GM12874 (cell line): ENCODE data around the gene EMILIN1.

Source experiments
- TF ChIP-seq, protein P1 (sequence below): IDR thresholded peaks from 2 replicates; pipeline ENCODE4 v1.5.1; 2011; ENCODE audit warnings: low read depth, mild to moderate bottlenecking, control low read depth, low read length, moderate library complexity; ENCODE audit not compliant: insufficient read depth

Gene EMILIN1

DNA sequence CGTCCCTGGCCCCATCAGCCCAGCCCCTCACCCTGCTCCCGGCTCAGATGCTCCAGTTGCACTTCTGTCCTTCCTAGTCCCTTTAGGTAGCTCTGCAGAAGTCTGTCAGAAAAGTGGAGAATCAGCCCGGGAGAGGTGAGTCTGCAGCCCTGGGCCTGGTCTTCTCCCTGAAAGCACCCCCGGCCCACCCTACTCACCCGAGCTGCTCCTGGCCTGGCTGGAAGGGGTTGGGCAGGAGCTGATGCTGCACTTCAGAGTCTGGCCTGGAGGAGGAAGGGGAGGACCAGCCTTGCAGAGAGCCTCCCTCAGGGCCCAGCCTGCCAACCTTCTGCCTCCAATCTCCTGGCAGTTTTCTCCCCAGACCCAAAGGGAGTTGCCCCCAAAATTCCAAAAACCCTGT lies 23.9 kb downstream of the EMILIN1 start:
- TF ChIP-seq, protein P1, sequence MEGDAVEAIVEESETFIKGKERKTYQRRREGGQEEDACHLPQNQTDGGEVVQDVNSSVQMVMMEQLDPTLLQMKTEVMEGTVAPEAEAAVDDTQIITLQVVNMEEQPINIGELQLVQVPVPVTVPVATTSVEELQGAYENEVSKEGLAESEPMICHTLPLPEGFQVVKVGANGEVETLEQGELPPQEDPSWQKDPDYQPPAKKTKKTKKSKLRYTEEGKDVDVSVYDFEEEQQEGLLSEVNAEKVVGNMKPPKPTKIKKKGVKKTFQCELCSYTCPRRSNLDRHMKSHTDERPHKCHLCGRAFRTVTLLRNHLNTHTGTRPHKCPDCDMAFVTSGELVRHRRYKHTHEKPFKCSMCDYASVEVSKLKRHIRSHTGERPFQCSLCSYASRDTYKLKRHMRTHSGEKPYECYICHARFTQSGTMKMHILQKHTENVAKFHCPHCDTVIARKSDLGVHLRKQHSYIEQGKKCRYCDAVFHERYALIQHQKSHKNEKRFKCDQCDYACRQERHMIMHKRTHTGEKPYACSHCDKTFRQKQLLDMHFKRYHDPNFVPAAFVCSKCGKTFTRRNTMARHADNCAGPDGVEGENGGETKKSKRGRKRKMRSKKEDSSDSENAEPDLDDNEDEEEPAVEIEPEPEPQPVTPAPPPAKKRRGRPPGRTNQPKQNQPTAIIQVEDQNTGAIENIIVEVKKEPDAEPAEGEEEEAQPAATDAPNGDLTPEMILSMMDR, result no peak

DNA sequence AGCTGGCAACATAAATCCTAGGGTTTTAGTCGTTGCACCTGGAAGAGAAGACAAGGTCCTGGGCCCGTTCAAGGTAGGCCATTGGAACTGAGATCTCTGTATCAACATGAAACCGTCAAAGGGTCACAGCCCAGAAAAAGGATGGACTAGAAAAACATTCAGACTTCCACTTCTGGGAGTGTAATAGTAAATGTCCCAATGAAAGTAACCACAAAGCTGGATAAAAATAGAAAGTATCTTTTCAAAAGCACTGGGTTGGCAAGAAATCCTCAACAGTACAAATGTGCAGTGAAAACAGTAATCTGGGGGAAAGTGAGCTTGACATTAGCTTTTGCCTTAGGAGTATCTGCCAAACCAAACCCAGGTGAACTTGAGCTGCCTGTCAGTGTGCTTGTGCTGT lies 27.6 kb downstream of the EMILIN1 start:
- TF ChIP-seq, protein P1, result no peak

DNA sequence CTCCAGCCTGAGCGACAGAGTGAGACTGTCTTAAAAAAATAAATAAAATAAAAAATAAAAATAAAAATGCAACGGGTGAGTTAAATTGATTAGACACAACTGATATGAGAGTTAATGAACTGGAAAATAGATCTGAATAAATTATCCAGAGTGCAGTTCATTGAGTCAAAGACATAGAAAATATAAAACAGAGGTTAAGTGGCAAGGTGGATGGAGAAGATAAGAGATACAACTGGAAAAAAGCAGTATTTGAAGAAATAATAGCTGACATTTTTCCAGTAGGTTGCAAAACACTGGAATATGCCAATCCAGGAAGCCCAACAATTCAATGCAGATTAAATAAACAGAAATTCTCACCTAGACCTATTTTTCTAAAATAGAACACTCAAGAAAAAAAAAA lies 29.8 kb downstream of the EMILIN1 start:
- TF ChIP-seq, protein P1, result no peak

DNA sequence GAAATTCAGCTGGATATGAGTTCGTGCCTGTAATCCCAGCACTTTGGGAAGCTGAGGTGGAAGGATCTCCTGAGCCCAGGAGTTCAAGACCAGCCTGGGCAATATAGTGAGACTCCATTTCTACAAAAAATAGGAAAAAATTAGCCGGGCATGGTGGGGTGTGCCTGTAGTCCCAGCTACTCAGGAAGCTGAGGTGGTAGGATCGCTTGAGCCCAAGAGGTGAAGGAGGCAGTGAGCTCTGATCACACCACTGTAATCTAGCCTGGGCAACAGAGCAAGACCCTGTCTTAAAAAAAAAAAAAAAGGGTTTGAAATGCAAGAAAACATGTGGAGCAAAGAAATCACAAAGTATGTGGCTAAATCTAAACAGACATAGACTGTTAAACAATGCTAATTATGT lies 30.7 kb downstream of the EMILIN1 start:
- TF ChIP-seq, protein P1, result no peak

DNA sequence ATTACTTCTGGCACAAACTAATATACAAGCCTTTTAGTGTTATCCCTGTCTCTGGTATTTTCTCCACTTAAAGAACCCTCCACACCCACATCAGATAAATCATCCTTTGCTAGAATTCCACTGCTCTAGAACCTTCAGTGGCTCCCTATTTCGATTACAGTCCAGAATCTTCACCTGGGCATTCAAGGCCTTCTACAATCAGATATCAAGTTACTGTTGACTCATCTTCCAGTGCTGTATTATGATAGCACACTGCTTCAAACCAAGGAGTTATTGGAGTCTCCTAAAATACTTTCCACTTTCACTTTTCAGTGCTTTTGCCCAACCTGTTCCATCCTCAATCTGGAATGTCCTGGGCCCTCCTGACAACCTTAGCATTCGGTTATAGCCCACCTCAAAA lies 37.1 kb downstream of the EMILIN1 start:
- TF ChIP-seq, protein P1, result no peak

DNA sequence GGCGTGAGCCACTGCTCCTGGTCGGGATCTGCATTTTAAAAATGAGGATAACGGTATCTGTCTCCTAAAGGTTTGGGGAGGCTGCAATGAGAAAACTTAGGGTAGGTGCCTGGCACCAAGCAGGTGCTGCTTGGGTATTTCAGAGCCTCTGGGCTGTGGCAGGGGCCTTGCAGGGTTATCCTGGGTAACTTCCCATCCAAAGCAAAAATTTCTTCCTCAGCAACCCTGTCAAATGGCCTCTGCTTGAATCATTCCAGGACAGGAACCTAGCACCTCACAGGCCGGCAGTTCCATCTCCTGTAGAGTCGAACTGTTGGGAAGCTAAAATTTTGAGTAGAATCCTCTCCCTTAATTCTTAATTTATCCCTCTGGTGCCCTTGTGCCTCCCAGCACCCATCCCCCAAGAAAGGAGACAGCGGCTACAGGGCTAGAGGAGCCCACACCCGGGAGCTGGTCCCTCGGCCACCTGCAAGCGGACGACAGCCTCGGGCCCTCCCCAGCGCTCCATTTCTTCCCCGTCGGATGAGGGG lies 39.6 kb downstream of the EMILIN1 start:
- TF ChIP-seq, protein P1, result no peak

DNA sequence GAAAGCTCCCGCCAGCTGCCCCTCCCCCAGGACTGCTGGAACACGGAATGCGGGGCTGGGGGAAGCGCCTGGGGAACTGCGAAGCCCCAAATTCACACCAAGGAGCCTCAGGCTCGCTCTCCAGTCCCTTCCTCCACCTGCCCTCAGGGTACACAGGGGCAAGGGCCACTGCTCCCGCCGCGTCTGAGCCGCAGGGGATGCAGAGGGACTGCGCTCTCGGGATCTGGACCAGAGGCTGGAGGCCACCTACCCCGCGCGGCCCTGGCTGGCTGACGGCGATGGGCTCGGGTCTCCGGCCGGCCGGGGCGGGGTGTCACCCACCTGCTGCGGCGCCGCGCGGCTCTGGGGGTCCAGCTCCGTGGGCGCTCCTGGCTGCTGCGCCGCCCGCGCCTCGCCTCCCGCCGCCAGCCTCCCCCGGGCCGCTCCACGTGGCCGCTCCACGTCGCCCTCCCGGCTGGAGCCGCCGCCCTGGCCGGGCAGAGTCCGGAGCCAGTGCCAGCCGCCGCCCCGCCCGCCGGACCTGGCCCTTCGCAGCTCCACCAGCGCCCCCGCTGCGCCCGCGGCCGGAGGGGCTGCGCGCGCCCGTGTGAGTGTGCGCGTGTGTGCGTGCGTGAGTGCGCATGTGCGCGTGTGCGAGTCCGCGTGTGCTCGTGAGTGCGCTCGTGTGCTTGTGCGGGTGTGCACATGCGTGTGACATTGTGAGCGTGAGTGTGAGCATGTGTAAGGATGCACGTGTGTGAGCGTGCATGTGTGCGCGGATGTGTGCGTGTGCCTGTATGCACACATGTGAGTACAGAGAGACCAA lies 40.3 kb downstream of the EMILIN1 start, which contains the start of gene CGREF1:
TSS of gene CGREF1 (minus strand) at position 604 of the 805 bp plus-strand sequence. CDS start 14,762 bp downstream, outside the sequence.
- TF ChIP-seq, protein P1, result no peak
